Loucy (cell line): ENCODE results near the gene PPEF1.
A peak's percentile ranks its signal among the peaks of the same experiment; 100 is the strongest.

Experiments used
- H2AFZ ChIP-seq: fragments of 200-600 bp; sonication (generic); 2 replicates; pipeline ENCODE4 v1.6.0; 2016; ENCODE audit warnings: antibody characterized with exemption, mild to moderate bottlenecking, low read length, moderate library complexity
- H3F3A ChIP-seq: fragments of 200-600 bp; 2 replicates; pipeline ENCODE4 v1.6.0; 2016; ENCODE audit warnings: antibody characterized with exemption, low read depth, mild to moderate bottlenecking
- H3K27me3 ChIP-seq: fragments of 200-600 bp; sonication (generic); 2 replicates; pipeline ENCODE4 v1.6.1; 2014; ENCODE audit warnings: low read length, mild to moderate bottlenecking; ENCODE audit not compliant: insufficient read depth, poor library complexity, severe bottlenecking
- H3K36me3 ChIP-seq: fragments of 200-600 bp; sonication (generic); 2 replicates; pipeline ENCODE4 v1.6.1; 2016; ENCODE audit warnings: low read length; ENCODE audit not compliant: insufficient read depth
- H3K4me1 ChIP-seq: fragments of 200-600 bp; sonication (generic); 2 replicates; pipeline ENCODE4 v1.5.1; 2014; ENCODE audit warnings: low read length, mild to moderate bottlenecking; ENCODE audit not compliant: insufficient read depth, poor library complexity, severe bottlenecking
- H3K4me2 ChIP-seq: fragments of 200-600 bp; sonication (generic); 2 replicates; pipeline ENCODE4 v1.6.0; 2014; ENCODE audit warnings: antibody characterized with exemption, low read length, low read depth, mild to moderate bottlenecking; ENCODE audit not compliant: poor library complexity, severe bottlenecking
- H3K4me3 ChIP-seq: fragments of 200-600 bp; sonication (generic); 2 replicates; pipeline ENCODE4 v1.5.1; 2014; ENCODE audit warnings: low read length, mild to moderate bottlenecking, mixed read lengths; ENCODE audit not compliant: poor library complexity, severe bottlenecking
- H3K79me2 ChIP-seq: fragments of 200-600 bp; sonication (generic); 2 replicates; pipeline ENCODE4 v1.6.1; 2014; ENCODE audit warnings: low read length; ENCODE audit not compliant: insufficient read depth
- H3K9ac ChIP-seq: fragments of 200-600 bp; sonication (generic); 2 replicates; pipeline ENCODE4 v1.6.0; 2014; ENCODE audit warnings: mild to moderate bottlenecking, low read depth, low read length, moderate library complexity; ENCODE audit not compliant: poor library complexity, severe bottlenecking
- H3K9me2 ChIP-seq: fragments of 200-600 bp; sonication (generic); replicated peaks from 2 replicates; pipeline ENCODE4 v1.6.1; 2016; ENCODE audit warnings: low read depth, low read length, mixed read lengths
- H3K9me3 ChIP-seq: fragments of 200-600 bp; sonication (generic); 2 replicates; pipeline ENCODE4 v1.6.1; 2014; ENCODE audit warnings: mild to moderate bottlenecking, antibody characterized with exemption, low read length, low read depth; ENCODE audit not compliant: insufficient read depth
- H4K20me1 ChIP-seq: fragments of 200-600 bp; sonication (generic); 2 replicates; pipeline ENCODE4 v1.6.0; 2014; ENCODE audit warnings: antibody characterized with exemption, low read length, mild to moderate bottlenecking; ENCODE audit not compliant: insufficient read depth, poor library complexity, severe bottlenecking
- EZH2phosphoT487 ChIP-seq: fragments of 200-600 bp; IDR thresholded peaks from 2 replicates; pipeline ENCODE4 v1.6.1; 2018; ENCODE audit warnings: antibody characterized with exemption, mild to moderate bottlenecking, moderate library complexity, borderline replicate concordance
- TF ChIP-seq, protein P1 (sequence below): fragments of 200-600 bp; sonication (generic); conservative IDR thresholded peaks from 2 replicates; pipeline ENCODE4 v1.5.1; 2014; ENCODE audit warnings: mild to moderate bottlenecking, antibody characterized with exemption, low read length

PPEF1 gene

DNA sequence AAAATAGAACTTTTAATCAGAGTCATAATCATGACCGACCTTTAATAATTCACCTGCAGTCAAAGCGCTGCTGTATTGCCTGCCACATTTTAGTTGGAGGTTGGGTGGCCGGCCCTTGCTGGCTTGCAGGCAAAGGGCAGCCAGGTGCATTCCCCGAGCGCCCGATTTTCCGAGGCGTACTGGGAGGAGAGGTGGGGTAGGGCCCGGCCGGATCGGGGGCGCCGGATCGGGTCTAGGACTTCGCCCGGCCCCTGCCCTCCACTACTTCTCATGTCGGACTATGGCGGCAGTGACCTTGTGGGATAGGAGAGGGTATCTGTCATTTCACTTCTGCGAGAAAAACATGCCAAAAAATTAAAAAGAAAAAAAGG, 33.0 kb upstream of the PPEF1 start:
- Histone ChIP-seq H3K9ac (peak overlapping the region; percentile 78), H3K9me3 (no peaks in the 10 kb centered on the region), H3K4me1 (no peaks in the 10 kb centered on the region), H3F3A (no peaks in the 10 kb centered on the region), H3K4me2 (peak overlapping the region; percentile 66), H2AFZ (peak overlapping the region; percentile 83), H3K4me3 (peak overlapping the region; percentile 84), H3K9me2 (no peaks in the 10 kb centered on the region), H3K79me2 (no peaks in the 10 kb centered on the region), H3K27me3 (no peaks in the 10 kb centered on the region), H4K20me1 (no peaks in the 10 kb centered on the region), H3K36me3 (no peaks in the 10 kb centered on the region)
- TF ChIP-seq EZH2phosphoT487, result no peak
- TF ChIP-seq, protein P1, sequence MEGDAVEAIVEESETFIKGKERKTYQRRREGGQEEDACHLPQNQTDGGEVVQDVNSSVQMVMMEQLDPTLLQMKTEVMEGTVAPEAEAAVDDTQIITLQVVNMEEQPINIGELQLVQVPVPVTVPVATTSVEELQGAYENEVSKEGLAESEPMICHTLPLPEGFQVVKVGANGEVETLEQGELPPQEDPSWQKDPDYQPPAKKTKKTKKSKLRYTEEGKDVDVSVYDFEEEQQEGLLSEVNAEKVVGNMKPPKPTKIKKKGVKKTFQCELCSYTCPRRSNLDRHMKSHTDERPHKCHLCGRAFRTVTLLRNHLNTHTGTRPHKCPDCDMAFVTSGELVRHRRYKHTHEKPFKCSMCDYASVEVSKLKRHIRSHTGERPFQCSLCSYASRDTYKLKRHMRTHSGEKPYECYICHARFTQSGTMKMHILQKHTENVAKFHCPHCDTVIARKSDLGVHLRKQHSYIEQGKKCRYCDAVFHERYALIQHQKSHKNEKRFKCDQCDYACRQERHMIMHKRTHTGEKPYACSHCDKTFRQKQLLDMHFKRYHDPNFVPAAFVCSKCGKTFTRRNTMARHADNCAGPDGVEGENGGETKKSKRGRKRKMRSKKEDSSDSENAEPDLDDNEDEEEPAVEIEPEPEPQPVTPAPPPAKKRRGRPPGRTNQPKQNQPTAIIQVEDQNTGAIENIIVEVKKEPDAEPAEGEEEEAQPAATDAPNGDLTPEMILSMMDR, result no peak

DNA sequence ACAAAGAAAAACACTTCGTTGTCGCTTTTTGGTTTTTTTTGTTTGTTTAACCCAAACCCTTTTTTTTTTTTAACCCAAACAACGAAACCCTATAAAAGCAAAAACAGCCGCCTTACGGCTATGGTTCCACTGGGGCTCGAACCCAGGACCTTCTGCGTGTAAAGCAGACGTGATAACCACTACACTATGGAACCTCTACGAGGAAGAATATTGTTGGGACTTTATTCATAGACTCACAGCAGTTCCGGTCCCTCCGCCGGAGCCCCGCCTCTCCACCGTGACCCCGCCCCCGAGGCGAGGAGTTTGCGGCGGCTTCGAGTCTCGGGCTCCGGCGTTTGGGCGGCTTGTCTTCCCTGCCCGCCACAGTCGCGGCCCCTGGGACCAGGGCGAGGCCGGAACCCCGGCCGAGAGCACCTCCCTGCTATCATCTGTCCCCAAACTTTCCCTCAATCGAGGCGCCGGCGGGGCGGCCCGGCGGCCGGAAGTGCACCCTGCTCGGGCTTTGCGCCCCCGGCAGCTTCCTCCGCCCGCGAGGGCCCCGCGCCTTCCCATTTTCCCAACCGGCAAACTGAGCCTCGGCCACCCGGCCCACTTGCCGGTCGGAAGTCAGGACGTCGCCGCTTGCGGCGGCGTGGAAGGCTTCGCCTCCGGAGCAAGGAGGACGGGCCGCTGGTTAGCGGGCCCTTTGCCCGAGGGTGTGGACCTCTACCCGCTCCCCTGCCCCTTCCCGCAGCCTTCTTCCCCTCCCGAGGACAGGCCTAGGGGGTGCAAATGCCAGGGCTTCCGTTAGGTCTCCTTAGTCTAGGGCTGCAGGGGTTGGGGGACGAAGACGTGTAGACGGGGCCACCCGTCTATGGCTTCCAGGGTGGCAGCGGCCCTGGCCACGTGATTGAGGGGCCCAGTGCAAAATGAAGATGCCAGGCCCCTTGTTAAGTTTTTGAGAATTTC, 32.4 kb upstream of the PPEF1 start:
- Histone ChIP-seq H3K9me2 (no peaks in the 10 kb centered on the region), H3K9me3 (no peaks in the 10 kb centered on the region), H2AFZ (peak overlapping the region; percentile 91), H3K4me1 (no peaks in the 10 kb centered on the region), H3K9ac (peak overlapping the region; percentile 78), H3K79me2 (no peaks in the 10 kb centered on the region), H3K4me3 (peak overlapping the region; percentile 84), H3K4me2 (peak overlapping the region; percentile 74), H3F3A (no peaks in the 10 kb centered on the region), H4K20me1 (no peaks in the 10 kb centered on the region), H3K27me3 (no peaks in the 10 kb centered on the region), H3K36me3 (no peaks in the 10 kb centered on the region)
- TF ChIP-seq, protein P1, result no peak
- no peak for TF ChIP-seq EZH2phosphoT487

DNA sequence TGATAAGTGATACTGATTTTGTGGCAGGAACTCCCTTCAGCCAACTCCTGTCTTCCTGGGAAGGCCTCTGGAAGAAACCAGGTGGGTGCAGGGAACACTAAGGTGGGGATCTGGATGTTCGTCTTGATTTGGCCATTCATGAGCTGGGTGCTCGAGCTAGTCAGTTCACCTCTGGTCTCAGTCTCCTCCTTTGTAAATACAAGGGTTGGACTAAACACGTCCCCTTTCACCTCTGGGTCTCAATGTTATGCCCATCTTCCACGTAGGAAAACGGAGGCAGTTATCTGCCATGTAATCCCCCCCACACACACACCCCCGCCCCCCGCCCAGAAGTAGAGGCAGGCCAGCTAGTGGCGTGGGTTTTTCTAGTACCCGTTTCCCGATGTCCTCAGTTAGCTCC, 31.4 kb upstream of the PPEF1 start:
- Histone ChIP-seq H3K4me3 (no peak overlapping the region), H2AFZ (no peak overlapping the region), H3F3A (no peaks in the 10 kb centered on the region), H3K4me1 (no peaks in the 10 kb centered on the region), H3K79me2 (no peaks in the 10 kb centered on the region), H3K27me3 (no peaks in the 10 kb centered on the region), H3K9me2 (no peaks in the 10 kb centered on the region), H3K9me3 (no peaks in the 10 kb centered on the region), H3K4me2 (peak overlapping the region; percentile 74), H3K9ac (no peak overlapping the region), H4K20me1 (no peaks in the 10 kb centered on the region), H3K36me3 (no peaks in the 10 kb centered on the region)
- TF ChIP-seq, protein P1, result no peak
- TF ChIP-seq EZH2phosphoT487, result no peak
